ENCODE results near the gene NUAK1.
A peak's percentile ranks its signal among the peaks of the same experiment; 100 is the strongest.

NUAK1 gene
- 0 to 0.74 reads per million in 2 donors for total RNA-seq

DNA sequence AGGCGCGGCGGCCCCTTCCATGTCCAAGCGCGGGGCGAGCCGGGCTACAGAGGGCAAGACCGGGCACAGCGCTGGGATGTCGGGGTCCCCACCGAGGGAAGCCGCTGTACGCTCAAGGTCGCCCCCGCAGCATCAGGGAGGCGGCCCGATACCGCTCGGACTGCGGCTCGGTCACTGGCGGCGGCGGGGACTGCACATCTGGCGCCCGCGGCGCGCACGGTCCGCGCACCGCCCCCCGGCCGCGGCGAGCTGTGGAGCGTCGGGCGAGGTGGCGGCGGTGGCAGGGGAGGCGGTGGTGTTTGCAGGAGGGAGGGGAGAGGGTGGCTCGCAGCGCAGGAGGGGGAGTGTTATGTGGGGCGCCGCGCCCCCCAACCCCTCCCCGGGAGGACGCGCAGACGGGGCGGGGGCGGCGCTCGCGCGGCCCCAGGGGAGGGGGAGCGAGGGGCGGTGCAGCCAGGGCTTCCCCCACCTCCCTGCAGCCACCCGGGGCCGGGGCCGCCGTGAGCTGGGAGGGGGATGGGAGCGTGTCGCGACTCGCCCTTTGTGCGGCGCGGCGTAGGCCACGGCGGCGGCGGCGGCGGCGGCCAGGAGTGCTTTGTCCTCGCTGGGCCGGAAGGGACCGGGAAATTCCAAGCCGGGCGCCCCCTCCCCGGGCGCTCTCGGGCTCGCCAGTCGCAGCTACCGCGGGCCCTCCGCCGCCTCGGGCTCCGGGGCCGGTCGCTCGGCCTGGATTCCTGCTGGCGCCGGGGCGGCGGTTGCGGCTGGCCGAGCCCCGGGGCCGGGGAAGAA is at the start of gene NUAK1:
NUAK1 (minus strand) TSS at position 322 of the 789 bp plus-strand sequence; CDS start at position 21, 301 bp downstream.
- DNase-seq, result no peak

GRCh38 chr12:106188256-106188655 is 49.5 kb upstream of the NUAK1 start:
- DNase-seq, result no peak

DNA sequence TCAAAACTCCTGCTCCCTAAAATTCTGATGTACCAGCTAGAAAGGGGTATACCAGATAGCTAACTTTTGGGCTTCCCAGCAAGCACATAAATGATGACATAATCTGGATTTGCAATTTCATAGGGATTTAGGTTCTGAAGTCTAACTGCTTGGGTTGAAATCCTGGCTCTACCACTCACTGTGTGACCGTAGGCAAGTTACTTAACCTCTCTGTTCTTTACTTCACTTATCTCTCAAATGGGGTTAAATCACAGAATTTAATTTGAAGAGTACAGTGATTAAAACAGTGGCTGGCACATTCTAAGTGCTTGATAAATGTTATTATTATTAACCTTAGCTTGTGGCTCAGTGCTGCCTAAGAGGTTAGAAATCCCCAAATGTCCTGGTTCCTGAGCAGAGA is 49.1 kb upstream of the NUAK1 start:
- no peak for DNase-seq

- no peak for DNase-seq
Measured at GRCh38 chr12:106187155-106187789, 48.5 kb upstream of the NUAK1 start.

DNA sequence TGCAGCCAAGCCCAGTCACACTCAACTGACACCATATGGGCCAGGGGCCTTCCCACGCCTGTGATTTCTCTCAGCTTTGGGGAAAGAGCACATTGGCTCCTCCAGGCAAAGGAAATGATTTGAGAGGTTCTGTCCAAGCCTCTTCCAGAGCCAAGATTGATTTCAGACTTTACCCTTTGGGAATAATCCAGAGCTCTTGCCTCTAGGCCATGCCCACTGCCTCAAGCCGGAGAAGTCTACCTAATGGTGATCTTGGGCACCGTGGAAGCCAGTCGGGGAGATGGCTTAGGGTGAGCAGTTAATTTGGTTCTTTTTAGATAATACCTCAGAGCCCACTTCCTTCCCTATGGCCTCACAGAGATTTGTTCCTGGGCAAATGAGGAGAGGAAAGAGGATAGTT is 45.0 kb upstream of the NUAK1 start:
- no peak for DNase-seq

DNA sequence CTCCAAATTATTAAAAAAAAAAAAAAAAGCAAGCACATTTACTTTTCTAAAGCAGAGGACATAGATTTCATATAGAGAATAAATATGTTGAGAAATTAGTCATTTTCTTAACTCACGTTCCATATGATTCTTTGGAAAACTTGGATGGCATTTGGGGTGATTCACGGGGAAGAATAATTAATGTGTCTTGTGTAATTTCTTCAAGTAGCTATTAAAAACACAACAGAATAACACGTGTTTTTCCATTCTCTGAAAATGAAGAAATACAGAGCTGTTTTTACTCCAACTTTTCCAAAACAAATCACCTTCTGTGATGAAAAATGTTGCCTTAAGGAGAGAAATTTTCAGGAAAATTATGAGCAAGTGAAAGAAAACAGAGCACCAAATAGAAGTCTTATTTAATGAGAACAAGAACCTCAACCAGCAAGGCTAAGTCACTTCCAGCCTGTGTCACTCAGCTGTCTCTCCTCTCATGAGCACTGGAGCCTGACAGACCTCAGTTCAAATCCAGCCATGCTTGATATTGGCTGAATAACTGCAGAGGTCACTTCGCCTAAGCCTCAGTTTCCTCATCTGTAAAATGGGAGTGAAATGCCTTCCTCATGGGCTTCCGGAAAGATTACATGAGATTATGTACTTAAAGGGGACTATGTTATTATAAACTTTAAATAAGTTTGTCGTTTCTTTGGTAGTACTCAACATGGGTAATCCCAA is 42.8 kb upstream of the NUAK1 start:
- no peak for DNase-seq

GRCh38 chr12:106179086-106179485 is 40.3 kb upstream of the NUAK1 start:
- no peak for DNase-seq

DNA sequence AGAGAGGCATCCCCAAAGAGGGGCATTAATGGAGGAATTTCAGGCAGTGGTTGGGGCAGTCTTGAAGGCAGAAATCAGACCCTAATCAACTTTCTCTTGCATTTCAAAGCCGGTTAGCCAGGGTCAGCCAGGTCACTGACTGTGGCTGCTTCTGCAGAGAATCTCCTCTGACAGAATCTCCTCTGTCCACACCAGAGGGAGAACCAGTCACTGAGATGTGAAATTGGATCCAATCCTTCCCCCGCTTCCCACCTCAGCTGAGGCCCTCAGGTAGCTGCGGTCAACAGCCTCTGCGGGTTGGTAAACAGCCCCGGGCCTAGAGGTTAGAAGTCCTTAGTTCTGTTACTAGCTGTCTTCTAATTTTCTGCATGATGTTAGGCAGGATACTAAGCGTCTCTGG is 39.8 kb upstream of the NUAK1 start:
- no peak for DNase-seq

GRCh38 chr12:106176560-106176959 is 37.8 kb upstream of the NUAK1 start:
- DNase-seq, result no peak

GRCh38 chr12:106174876-106175275 is 36.1 kb upstream of the NUAK1 start:
- DNase-seq, result peak in 1 of 5 experiments; percentile 29

DNA sequence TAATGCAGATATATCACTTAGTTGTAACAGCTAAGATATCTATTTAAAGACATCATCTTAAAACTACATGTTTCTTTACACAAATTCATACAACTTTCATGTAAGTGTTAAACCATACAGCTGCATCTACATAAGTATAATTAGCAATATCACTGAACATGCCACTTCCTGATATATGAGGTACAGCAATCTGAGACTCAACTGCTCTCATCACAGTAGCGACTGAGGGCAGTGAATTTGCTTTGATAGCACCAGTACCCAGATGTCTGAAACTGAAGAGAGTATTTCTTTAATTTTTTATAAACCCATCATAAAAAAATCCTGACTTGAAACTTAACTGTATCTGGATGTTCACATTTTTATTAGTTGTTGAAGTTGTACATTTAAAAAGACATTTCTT is 34.7 kb upstream of the NUAK1 start:
- DNase-seq, result no peak

- DNase-seq, result peak in 1 of 5 experiments; percentile 56
Measured at GRCh38 chr12:106171117-106171750, 32.5 kb upstream of the NUAK1 start.

GRCh38 chr12:106170285-106170684 is 31.5 kb upstream of the NUAK1 start:
- DNase-seq, result no peak

GRCh38 chr12:106163712-106164111 is 25.0 kb upstream of the NUAK1 start:
- DNase-seq, result no peak

- no peak for DNase-seq
Measured at GRCh38 chr12:106161491-106161890, 22.7 kb upstream of the NUAK1 start.

- DNase-seq, result no peak
Measured at GRCh38 chr12:106160915-106161314, 22.2 kb upstream of the NUAK1 start.

- no peak for DNase-seq
Measured at GRCh38 chr12:106157802-106158201, 19.0 kb upstream of the NUAK1 start.

DNA sequence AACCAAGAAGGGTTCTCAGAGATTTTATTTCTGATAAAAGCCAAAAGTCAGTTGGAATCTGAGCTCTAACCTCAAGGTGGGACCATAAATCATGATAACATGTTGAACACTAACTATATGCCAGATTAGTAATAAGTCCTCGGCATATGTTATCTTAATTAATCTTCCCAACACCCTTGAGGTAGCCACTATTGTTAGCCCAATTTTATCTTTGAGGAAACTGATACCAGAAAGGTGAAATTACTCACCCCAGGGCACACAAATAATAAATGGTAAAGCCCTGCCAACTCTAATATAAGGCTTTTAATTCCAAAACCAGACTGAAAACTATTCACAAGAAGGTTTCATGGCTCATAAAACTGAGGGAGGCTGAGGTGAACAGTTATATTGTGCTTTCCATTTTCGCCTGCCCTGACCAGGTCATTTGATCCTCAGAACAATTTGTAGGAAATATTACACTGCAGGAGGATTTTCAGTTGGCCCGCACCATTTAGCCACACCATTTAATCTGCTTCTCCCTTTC is 16.1 kb upstream of the NUAK1 start:
- no peak for DNase-seq

DNA sequence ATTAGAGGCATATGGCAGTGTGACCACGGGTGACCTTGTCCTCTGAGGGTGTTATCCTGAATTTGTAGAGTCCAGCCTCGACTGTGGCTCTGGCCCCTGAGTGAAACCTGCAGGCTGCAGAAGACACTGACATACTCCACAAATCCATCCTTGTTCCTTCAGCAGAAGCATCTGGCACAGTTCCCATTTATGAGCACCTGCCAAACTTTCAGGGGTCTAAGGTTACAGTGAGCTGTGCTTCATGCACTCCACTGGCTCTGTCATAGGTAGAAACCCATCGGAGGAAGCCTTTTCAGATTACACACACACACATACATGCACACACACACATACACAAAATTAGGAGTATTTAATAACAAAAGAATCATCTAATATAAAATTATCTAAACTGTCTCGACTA is 13.6 kb upstream of the NUAK1 start:
- no peak for DNase-seq

DNA sequence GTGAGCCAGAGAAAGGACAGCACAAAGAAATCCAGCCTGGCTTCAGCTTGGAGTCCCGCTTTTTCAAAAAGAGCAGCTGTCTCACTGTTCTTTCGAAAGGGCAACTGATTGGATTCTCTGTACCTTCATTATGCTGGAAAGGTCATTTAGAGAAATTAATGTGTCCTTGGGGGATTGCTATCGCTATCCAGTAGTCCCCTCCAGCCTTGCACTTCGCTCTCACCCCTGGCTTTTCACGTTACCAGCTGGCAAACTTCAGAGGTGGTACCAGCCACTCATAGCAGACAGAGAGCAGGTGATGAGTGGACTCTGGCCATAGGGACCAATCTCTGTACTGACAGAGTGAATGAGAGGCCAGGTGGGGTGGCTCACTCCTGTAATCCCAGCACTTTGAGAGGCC is 11.8 kb upstream of the NUAK1 start:
- no peak for DNase-seq

- DNase-seq, result no peak
Measured at GRCh38 chr12:106149096-106149784, 10.5 kb upstream of the NUAK1 start.

- no peak for DNase-seq
Measured at GRCh38 chr12:106147956-106148355, 9.2 kb upstream of the NUAK1 start.
